Chondrocyte (in vitro differentiated cells): Measurements from ENCODE around the gene SFMBT2. TPM values are rescaled to one million over a fixed set of nuclear protein-coding genes. Genes with fewer than 3 reads are reported as not detected.

Experiments used
- DNase-seq: peaks from one replicate; pipeline ENCODE4 v3.0.0; 2021; ENCODE audit warnings: mixed read lengths, low spot score
- H3K27ac Mint-ChIP-seq: one replicate; pipeline ENCODE4 v1.8.0; 2021; ENCODE audit warnings: mild to moderate bottlenecking, moderate library complexity, mixed read lengths; ENCODE audit not compliant: unreplicated experiment
- H3K27me3 Mint-ChIP-seq: 2 replicates; pipeline ENCODE4 v1.8.0; 2021; ENCODE audit warnings: low read depth, mixed read lengths
- H3K36me3 Mint-ChIP-seq: 2 replicates; pipeline ENCODE4 v1.8.0; 2021; ENCODE audit warnings: low read depth, mixed read lengths
- H3K4me1 Mint-ChIP-seq: 2 replicates; pipeline ENCODE4 v1.8.0; 2021; ENCODE audit warnings: low read depth, mild to moderate bottlenecking, mixed read lengths
- H3K4me3 Mint-ChIP-seq: one replicate; pipeline ENCODE4 v1.8.0; 2021; ENCODE audit warnings: mild to moderate bottlenecking, moderate library complexity, mixed read lengths; ENCODE audit not compliant: unreplicated experiment
- H3K9me3 Mint-ChIP-seq: 2 replicates; pipeline ENCODE4 v1.8.0; 2021; ENCODE audit warnings: low read depth, mixed read lengths
- CTCF ChIP-seq: fragments of 200-600 bp; sonication (generic); IDR thresholded peaks from 2 replicates; pipeline ENCODE4 v1.5.0; 2021; ENCODE audit warnings: antibody characterized with exemption, mild to moderate bottlenecking, moderate library complexity
- total RNA-seq: library from RNA; stranded (reverse); gene quantifications from 3 replicates; pipeline ENCODE4 v1.2.1, GENCODE V29; 2021

Gene SFMBT2
- total RNA-seq, 1 donor from 2014 or later: 1.9 TPM

- peaks cover 29% of the 10 kb centered on the region for H3K4me1 Mint-ChIP-seq
- no peak for DNase-seq
- no peaks in the 10 kb centered on the region for H3K9me3 Mint-ChIP-seq
- TF ChIP-seq CTCF: no peak
- H3K36me3 Mint-ChIP-seq: no peaks in the 10 kb centered on the region
- peak overlapping the region; percentile 87 for H3K4me3 Mint-ChIP-seq
- no peak overlapping the region for H3K27ac Mint-ChIP-seq
- H3K27me3 Mint-ChIP-seq: peaks cover 16% of the 10 kb centered on the region
Measured at GRCh38 chr10:7407368-7408290, 3.2 kb downstream of the SFMBT2 start.

GRCh38 chr10:7406712-7407333 is 4.0 kb downstream of the SFMBT2 start:
- no peak for DNase-seq
- Mint-ChIP-seq H3K9me3 (no peaks in the 10 kb centered on the region), H3K4me1 (peaks cover 22% of the 10 kb centered on the region), H3K27me3 (peaks cover 8% of the 10 kb centered on the region), H3K4me3 (no peak overlapping the region), H3K36me3 (no peaks in the 10 kb centered on the region), H3K27ac (no peak overlapping the region)
- TF ChIP-seq CTCF: no peak

GRCh38 chr10:7405637-7406036 is 5.2 kb downstream of the SFMBT2 start:
- H3K27me3 Mint-ChIP-seq: peaks cover 6% of the 10 kb centered on the region
- H3K27ac Mint-ChIP-seq: no peak overlapping the region
- H3K9me3 Mint-ChIP-seq: no peaks in the 10 kb centered on the region
- H3K36me3 Mint-ChIP-seq: no peaks in the 10 kb centered on the region
- H3K4me3 Mint-ChIP-seq: no peak overlapping the region
- peaks cover 22% of the 10 kb centered on the region for H3K4me1 Mint-ChIP-seq
- DNase-seq: no peak
- TF ChIP-seq CTCF: no peak

- Mint-ChIP-seq H3K36me3 (no peaks in the 10 kb centered on the region), H3K9me3 (no peaks in the 10 kb centered on the region), H3K27me3 (peaks cover under 1% of the 10 kb centered on the region), H3K4me1 (peaks cover 6% of the 10 kb centered on the region), H3K27ac (no peak overlapping the region), H3K4me3 (no peak overlapping the region)
- no peak for TF ChIP-seq CTCF
- no peak for DNase-seq
Measured at GRCh38 chr10:7403620-7404019, 7.2 kb downstream of the SFMBT2 start.

- H3K27ac Mint-ChIP-seq: no peak overlapping the region
- H3K4me1 Mint-ChIP-seq: peaks cover 12% of the 10 kb centered on the region
- H3K9me3 Mint-ChIP-seq: no peaks in the 10 kb centered on the region
- no peaks in the 10 kb centered on the region for H3K36me3 Mint-ChIP-seq
- no peaks in the 10 kb centered on the region for H3K27me3 Mint-ChIP-seq
- H3K4me3 Mint-ChIP-seq: no peak overlapping the region
- DNase-seq: no peak
- no peak for TF ChIP-seq CTCF
Measured at GRCh38 chr10:7401782-7402181, 9.1 kb downstream of the SFMBT2 start.
